PFSK-1 (cell line): Measurements from ENCODE around the gene PLXNA1.

ENCODE experiments used
- FOXP2 ChIP-seq: optimal IDR thresholded peaks from 2 replicates; pipeline ENCODE3; 2011; ENCODE audit warnings: borderline replicate concordance, control low read depth, inconsistent platforms; ENCODE audit not compliant: insufficient read depth; ENCODE audit errors: extremely low read length, extremely low read depth
- SIN3A ChIP-seq: IDR thresholded peaks from 2 replicates; pipeline ENCODE4 v1.6.1; 2012; ENCODE audit warnings: mild to moderate bottlenecking, low read length, moderate library complexity, borderline replicate concordance; ENCODE audit not compliant: insufficient read depth
- TAF1 ChIP-seq: IDR thresholded peaks from 2 replicates; pipeline ENCODE4 v1.6.1; 2012; ENCODE audit warnings: low read length, control low read depth, borderline replicate concordance; ENCODE audit not compliant: insufficient read depth
- TF ChIP-seq, protein P1 (sequence below), 2 experiments: IDR thresholded peaks; 2 replicates each; pipeline versions ENCODE4 v1.6.1 to v1.8.0; 2011 to 2012; ENCODE audit warnings: low read depth in 2 of 2, low read length in 2 of 2, control low read depth in 1 of 2, inconsistent platforms in 1 of 2, mild to moderate bottlenecking in 1 of 2, moderate library complexity in 1 of 2; ENCODE audit not compliant: insufficient read depth in 1 of 2

DNA sequence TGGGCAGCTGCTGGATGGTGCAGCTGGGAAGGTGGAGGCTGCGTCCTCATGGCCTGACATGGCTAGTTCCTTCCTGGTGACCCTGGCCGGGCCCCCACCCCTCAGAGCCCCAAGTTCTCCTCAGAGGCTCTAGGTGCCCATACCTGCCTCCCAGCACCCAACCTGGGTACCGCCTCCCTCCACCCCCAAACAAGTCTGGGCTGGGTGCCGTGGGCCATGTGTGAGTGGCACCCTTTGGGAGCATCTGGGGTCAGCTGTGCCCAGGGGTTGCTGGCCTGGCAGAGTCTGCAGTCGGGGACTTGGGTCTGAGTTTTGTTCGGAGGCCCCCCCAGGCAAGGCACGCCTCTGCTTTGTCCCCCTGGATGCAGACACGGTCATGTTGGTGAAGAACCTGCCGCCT lies 10.5 kb downstream of the PLXNA1 start:
- TF ChIP-seq, protein P1, sequence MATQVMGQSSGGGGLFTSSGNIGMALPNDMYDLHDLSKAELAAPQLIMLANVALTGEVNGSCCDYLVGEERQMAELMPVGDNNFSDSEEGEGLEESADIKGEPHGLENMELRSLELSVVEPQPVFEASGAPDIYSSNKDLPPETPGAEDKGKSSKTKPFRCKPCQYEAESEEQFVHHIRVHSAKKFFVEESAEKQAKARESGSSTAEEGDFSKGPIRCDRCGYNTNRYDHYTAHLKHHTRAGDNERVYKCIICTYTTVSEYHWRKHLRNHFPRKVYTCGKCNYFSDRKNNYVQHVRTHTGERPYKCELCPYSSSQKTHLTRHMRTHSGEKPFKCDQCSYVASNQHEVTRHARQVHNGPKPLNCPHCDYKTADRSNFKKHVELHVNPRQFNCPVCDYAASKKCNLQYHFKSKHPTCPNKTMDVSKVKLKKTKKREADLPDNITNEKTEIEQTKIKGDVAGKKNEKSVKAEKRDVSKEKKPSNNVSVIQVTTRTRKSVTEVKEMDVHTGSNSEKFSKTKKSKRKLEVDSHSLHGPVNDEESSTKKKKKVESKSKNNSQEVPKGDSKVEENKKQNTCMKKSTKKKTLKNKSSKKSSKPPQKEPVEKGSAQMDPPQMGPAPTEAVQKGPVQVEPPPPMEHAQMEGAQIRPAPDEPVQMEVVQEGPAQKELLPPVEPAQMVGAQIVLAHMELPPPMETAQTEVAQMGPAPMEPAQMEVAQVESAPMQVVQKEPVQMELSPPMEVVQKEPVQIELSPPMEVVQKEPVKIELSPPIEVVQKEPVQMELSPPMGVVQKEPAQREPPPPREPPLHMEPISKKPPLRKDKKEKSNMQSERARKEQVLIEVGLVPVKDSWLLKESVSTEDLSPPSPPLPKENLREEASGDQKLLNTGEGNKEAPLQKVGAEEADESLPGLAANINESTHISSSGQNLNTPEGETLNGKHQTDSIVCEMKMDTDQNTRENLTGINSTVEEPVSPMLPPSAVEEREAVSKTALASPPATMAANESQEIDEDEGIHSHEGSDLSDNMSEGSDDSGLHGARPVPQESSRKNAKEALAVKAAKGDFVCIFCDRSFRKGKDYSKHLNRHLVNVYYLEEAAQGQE (IDR thresholded peaks at IDR 0.05; ENCODE audit: insufficient read depth in 1 of 2, low read depth in 2 of 2, low read length in 2 of 2), result no peak
- TF ChIP-seq TAF1 (no peak), SIN3A (no peak), FOXP2 (no peak)
